Measurements from ENCODE around the gene PRDM16. TPM values are rescaled to one million over a fixed set of nuclear protein-coding genes. Genes with fewer than 3 reads are reported as not detected.
A peak's percentile ranks its signal among the peaks of the same experiment; 100 is the strongest.

PRDM16 gene
- total and polyA plus RNA-seq, 2 of the 13 experiments (the other 11 are each of a cell fraction or from before 2014, with no cell fraction given): 0.15 to 0.81 TPM

- TF ChIP-seq ZNF18 (CRISPR knock-in tag; IDR thresholded peaks at IDR 0.05; ENCODE audit: insufficient replicate concordance): no peak
- TF ChIP-seq TARDBP (CRISPR knock-in tag; IDR thresholded peaks at IDR 0.05): peak; percentile 44; the same call in 1 of the 2 replicates
- no peak for TF ChIP-seq ERF (CRISPR knock-in tag; IDR thresholded peaks at IDR 0.05)
- no peak for TF ChIP-seq ZFP82 (CRISPR knock-in tag; IDR thresholded peaks at IDR 0.05; ENCODE audit: borderline replicate concordance)
- TF ChIP-seq MXD4 (CRISPR knock-in tag; IDR thresholded peaks at IDR 0.05): no peak
- TF ChIP-seq ASH2L (IDR thresholded peaks at IDR 0.05; ENCODE audit: insufficient read length, low read depth, low read length): no peak
- TF ChIP-seq ZNF512B (CRISPR knock-in tag; IDR thresholded peaks at IDR 0.05; ENCODE audit: borderline replicate concordance): no peak
- no peak for TF ChIP-seq TIGD3 (CRISPR knock-in tag; IDR thresholded peaks at IDR 0.05; ENCODE audit: borderline replicate concordance)
- TF ChIP-seq FOXA1 (IDR thresholded peaks at IDR 0.05): no peak
- TF ChIP-seq FOXA1 (CRISPR knock-in tag; IDR thresholded peaks at IDR 0.05): 0 out of 2 replicates have a peak, but pooled peaks have one; percentile 9
- peak in 1 of 2 experiments; percentile 86; a peak in 2 of 4 replicates for TF ChIP-seq NR2F1 (CRISPR knock-in tag; IDR thresholded peaks at IDR 0.05)
- TF ChIP-seq TFAP4 (IDR thresholded peaks at IDR 0.05; ENCODE audit: borderline replicate concordance, low read depth): no peak
- TF ChIP-seq NR2F2 (IDR thresholded peaks at IDR 0.05; ENCODE audit: borderline replicate concordance, low read depth): peak; percentile 64; the same call in 1 of the 2 replicates
- peak; percentile 12; the same call in 1 of the 2 replicates for TF ChIP-seq ARID4A (CRISPR knock-in tag; IDR thresholded peaks at IDR 0.05; ENCODE audit: borderline replicate concordance)
- no peak for TF ChIP-seq ATF5 (CRISPR knock-in tag; IDR thresholded peaks at IDR 0.05; ENCODE audit: low read depth)
Observed at GRCh38 chr1:3249631-3250501, 180.9 kb downstream of the PRDM16 start (continued).
